ENCODE data around the gene CTAGE4.
"Not testable (repeated sequence)": the region's sequence is repeated elsewhere in the genome, so short reads cannot be mapped to it uniquely, and the experiment has no call there.

CTAGE4 gene

GRCh38 chr7:144205306-144205705 is 22.0 kb downstream of the CTAGE4 start:
- DNase-seq (ENCODE audit: low read depth) = not testable (repeated sequence)

- DNase-seq (ENCODE audit: low read depth) = not testable (repeated sequence)
Measured at GRCh38 chr7:144217200-144217599, 33.9 kb downstream of the CTAGE4 start.

- not testable (repeated sequence) for DNase-seq (ENCODE audit: low read depth)
Measured at GRCh38 chr7:144218581-144218980, 35.3 kb downstream of the CTAGE4 start.

GRCh38 chr7:144219149-144219548 is 35.9 kb downstream of the CTAGE4 start:
- not testable (repeated sequence) for DNase-seq (ENCODE audit: low read depth)

GRCh38 chr7:144220531-144220930 is 37.3 kb downstream of the CTAGE4 start:
- not testable (repeated sequence) for DNase-seq (ENCODE audit: low read depth)

- DNase-seq (ENCODE audit: low read depth) = not testable (repeated sequence)
Measured at GRCh38 chr7:144223675-144224074, 40.4 kb downstream of the CTAGE4 start.

- DNase-seq (ENCODE audit: low read depth) = not testable (repeated sequence)
Measured at GRCh38 chr7:144226866-144227265, 43.6 kb downstream of the CTAGE4 start.

- DNase-seq (ENCODE audit: low read depth) = not testable (repeated sequence)
Measured at GRCh38 chr7:144228810-144229209, 45.5 kb downstream of the CTAGE4 start.

GRCh38 chr7:144231027-144231426 is 47.8 kb downstream of the CTAGE4 start:
- not testable (repeated sequence) for DNase-seq (ENCODE audit: low read depth)

- not testable (repeated sequence) for DNase-seq (ENCODE audit: low read depth)
Measured at GRCh38 chr7:144233039-144233438, 49.8 kb downstream of the CTAGE4 start.

Measured in fibroblast of the conjunctiva (primary cell).